Measurements from ENCODE around the gene LMAN2. TPM values are rescaled to one million over a fixed set of nuclear protein-coding genes. Genes with fewer than 3 reads are reported as not detected.
"Not testable (repeated sequence)": the region's sequence is repeated elsewhere in the genome, so short reads cannot be mapped to it uniquely, and the experiment has no call there.

Gene LMAN2
- polyA plus RNA-seq, 4 donors, result 73.6 to 304 (median 158) TPM

DNA sequence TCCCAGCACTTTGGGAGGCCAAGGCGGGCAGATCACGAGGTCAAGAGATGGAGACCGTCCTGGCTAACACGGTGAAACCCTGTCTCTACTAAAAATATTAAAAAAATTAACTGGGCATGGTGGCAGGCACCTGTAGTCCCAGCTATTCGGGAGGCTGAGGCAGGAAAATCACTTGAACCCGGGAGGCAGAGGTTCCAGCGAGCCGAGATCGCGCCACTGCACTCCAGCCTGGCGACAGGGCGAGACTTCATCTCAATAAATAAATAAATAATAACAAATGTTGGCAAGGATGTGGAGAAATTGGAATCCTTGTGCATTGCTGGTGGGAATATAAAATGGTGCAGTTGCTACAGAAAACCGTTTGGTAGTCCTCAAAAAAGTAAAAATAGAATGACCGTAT, 8.5 kb downstream of the LMAN2 start:
- not testable (repeated sequence) for H3K27me3 ChIP-seq (ENCODE audit: control insufficient read depth in 3 of 3, insufficient read depth in 3 of 3, low read length in 3 of 3); H3K4me3 ChIP-seq (ENCODE audit: low read depth in 1 of 3, low read length in 3 of 3); H3K4me1 ChIP-seq (ENCODE audit: control insufficient read depth in 3 of 3, insufficient read depth in 2 of 3, low read depth in 1 of 3, low read length in 2 of 3); H3K9me3 ChIP-seq (ENCODE audit: control insufficient read depth in 2 of 2, insufficient read depth in 1 of 2, low read depth in 1 of 2, low read length in 1 of 2); DNase-seq; FAIRE-seq; H3K27ac ChIP-seq (ENCODE audit: low read depth in 1 of 3, low read length in 2 of 3)
- peaks cover 0 to 51% (median 4%) of the 10 kb centered on the region in 3 donors for H3K36me3 ChIP-seq (ENCODE audit: control insufficient read depth in 3 of 3, insufficient read depth in 2 of 3, low read depth in 1 of 3, low read length in 3 of 3)
- 95 to 97% (median 96%) methylated on average over 14 of the region's 14 CpGs for WGBS, 3 donors

DNA sequence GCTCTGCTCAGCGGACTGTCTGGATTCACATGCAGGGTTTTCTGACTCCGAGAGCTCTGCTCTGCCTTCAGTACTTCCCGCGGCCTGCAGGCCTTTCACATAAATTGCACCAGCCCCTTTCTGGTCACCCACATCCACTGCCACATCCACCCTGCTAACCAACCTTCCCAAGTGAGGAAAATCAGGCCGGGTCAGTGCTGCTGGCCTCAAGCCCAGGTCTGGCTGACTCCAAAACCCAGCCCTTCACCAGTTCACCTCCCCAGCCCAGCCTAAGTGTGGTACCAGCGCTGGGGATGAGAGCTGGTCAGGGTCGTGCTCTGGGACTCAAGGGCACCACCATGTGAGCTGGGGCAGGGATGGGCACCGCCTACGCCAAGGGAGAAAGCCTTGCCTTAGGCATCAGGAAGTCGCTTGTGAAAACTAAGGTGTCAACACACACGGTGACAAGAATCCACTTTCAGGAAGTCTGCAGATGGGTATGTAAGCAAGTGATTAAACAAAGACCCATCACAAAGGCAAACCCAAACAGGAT, 12.3 kb downstream of the LMAN2 start:
- FAIRE-seq, result no peak
- H3K36me3 ChIP-seq (ENCODE audit: control insufficient read depth in 3 of 3, insufficient read depth in 2 of 3, low read depth in 1 of 3, low read length in 3 of 3), result peaks cover 12 to 69% (median 14%) of the 10 kb centered on the region in 3 donors
- whole genome bisulfite sequencing, 3 donors, result 79 to 84% (median 79%) methylated on average over 11 of the region's 11 CpGs

DNA sequence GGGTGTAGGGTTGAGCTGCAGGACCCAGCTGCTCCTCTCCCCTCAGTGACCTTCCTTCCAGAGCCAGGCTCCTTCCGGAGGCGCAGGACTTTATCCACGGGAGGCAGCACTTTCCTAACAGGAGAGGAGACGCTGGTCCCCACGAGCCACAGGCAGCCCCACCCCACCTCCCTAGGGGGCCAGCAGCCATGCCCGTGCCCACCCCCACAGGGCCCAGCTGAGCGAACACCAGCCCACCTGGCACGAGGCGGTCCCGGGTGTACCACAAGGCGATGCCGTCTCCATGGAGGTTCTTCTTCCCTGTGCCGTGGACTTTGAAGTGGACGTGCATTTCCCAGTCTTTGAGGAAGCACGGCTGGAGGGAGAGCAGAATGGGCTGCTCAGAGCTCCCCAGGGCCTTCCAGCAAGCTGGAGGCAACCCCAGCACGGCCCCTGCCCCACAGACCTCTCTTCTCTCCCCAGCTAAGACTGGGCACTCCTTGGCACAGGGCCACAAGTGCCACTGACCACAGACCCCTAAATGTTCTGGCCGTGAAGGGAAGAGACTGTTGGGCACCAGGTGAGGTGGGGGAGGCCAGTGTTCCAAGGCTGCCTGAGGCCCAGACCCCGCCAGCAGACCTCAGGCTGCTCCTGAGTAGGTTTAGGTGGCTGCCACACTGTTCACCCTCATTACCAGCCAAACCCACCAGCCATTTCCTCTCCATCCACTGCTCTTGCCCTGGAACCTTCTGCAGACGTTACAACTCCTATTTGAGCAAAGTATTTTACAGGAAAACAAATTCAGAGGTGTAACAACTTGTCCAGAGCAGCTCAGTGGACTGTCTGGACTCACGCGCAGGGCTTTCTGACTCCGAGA, 13.0 kb downstream of the LMAN2 start:
- WGBS, 3 donors, result 84 to 87% (median 86%) methylated on average over 22 of the region's 22 CpGs
- Histone ChIP-seq H3K9me3 (ENCODE audit: control insufficient read depth in 2 of 2, insufficient read depth in 1 of 2, low read depth in 1 of 2, low read length in 1 of 2) (no peaks in the 10 kb centered on the region), H3K4me3 (ENCODE audit: low read depth in 1 of 3, low read length in 3 of 3) (no peak overlapping the region), H3K4me1 (ENCODE audit: control insufficient read depth in 3 of 3, insufficient read depth in 2 of 3, low read depth in 1 of 3, low read length in 2 of 3) (no peaks in the 10 kb centered on the region), H3K27ac (ENCODE audit: low read depth in 1 of 3, low read length in 2 of 3) (no peak overlapping the region), H3K36me3 (ENCODE audit: control insufficient read depth in 3 of 3, insufficient read depth in 2 of 3, low read depth in 1 of 3, low read length in 3 of 3) (peaks cover 15 to 72% (median 20%) of the 10 kb centered on the region in 3 donors), H3K27me3 (ENCODE audit: control insufficient read depth in 3 of 3, insufficient read depth in 3 of 3, low read length in 3 of 3) (no peaks in the 10 kb centered on the region)
- DNase-seq (no peak), FAIRE-seq (no peak)

More for the DNA sequence above, 12.3 kb downstream of the LMAN2 start:
- Histone ChIP-seq H3K4me1 (ENCODE audit: control insufficient read depth in 3 of 3, insufficient read depth in 2 of 3, low read depth in 1 of 3, low read length in 2 of 3) (no peaks in the 10 kb centered on the region), H3K9me3 (ENCODE audit: control insufficient read depth in 2 of 2, insufficient read depth in 1 of 2, low read depth in 1 of 2, low read length in 1 of 2) (no peaks in the 10 kb centered on the region), H3K27ac (ENCODE audit: low read depth in 1 of 3, low read length in 2 of 3) (no peak overlapping the region), H3K4me3 (ENCODE audit: low read depth in 1 of 3, low read length in 3 of 3) (no peak overlapping the region), H3K27me3 (ENCODE audit: control insufficient read depth in 3 of 3, insufficient read depth in 3 of 3, low read length in 3 of 3) (no peaks in the 10 kb centered on the region)
- no peak for DNase-seq

DNA sequence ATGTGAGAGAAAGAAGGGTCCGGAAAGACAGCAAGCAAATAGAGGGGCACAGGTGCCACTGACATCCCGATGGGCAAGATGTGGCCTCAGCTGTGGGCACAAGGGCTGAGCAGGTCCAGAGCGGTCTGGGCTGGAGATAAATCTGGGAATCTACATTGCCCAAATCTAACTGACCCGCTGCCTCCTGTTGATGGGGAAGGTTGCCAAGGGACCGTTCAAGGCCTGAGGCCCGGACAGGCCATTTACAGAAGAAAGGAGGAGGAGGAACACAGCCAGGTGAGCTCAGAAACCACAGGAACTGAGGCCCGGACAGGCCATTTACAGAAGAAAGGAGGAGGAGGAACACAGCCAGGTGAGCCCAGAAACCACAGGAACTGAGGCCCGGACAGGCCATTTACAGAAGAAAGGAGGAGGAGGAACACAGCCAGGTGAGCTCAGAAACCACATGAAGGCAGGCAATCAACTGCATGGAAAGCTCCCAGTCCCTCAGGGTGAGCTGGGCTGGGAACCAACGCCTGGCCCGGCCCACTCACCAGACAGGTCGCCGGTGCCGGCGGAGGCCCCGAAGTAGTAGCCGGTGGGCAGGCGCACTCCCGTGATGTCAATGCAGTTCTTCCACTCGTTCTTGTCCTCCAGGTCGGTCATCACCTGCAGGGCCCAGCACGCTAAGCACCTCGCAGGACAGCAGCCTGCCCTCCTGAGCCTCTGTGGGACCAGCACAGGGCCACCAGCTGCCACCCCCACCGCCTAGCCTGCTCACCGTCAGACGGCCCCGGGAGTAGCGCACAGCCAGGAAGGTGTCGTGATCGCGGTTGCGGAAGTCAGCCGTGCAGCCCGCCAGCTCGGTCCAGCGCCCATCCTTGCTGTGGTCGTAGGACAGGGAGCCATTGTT, 14.6 kb downstream of the LMAN2 start:
- Histone ChIP-seq H3K4me1 (ENCODE audit: control insufficient read depth in 3 of 3, insufficient read depth in 2 of 3, low read depth in 1 of 3, low read length in 2 of 3) (no peaks in the 10 kb centered on the region), H3K4me3 (ENCODE audit: low read depth in 1 of 3, low read length in 3 of 3) (no peak overlapping the region), H3K27me3 (ENCODE audit: control insufficient read depth in 3 of 3, insufficient read depth in 3 of 3, low read length in 3 of 3) (no peaks in the 10 kb centered on the region), H3K27ac (ENCODE audit: low read depth in 1 of 3, low read length in 2 of 3) (no peak overlapping the region), H3K9me3 (ENCODE audit: control insufficient read depth in 2 of 2, insufficient read depth in 1 of 2, low read depth in 1 of 2, low read length in 1 of 2) (no peaks in the 10 kb centered on the region), H3K36me3 (ENCODE audit: control insufficient read depth in 3 of 3, insufficient read depth in 2 of 3, low read depth in 1 of 3, low read length in 3 of 3) (peaks cover 18 to 80% (median 28%) of the 10 kb centered on the region in 3 donors)
- DNase-seq (no peak), FAIRE-seq (no peak)
- 94 to 95% (median 94%) methylated on average over 35 to 36 of the region's 36 CpGs for WGBS, 3 donors

DNA sequence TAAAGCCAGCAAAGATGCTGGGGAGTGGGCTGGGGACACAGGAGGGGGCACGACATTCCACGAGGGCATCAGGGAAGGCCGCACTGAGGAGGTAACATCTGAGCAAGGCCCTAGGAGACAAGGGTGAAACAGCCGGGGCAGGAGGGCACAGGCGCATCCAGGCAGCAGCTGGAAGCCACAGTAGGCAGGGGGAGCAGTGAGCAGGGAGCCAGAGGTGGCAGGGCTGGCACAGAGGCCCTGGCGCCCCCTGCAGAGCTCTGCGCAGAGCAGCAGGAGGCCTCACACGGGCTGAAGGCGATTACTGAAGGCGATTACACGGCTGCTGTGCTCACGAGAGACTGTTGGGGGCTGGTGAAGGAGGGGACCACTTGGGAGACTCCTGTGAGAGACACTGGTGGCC, 15.4 kb downstream of the LMAN2 start:
- WGBS, 3 donors, result 41 to 60% (median 56%) methylated on average over 12 of the region's 12 CpGs
- no peak overlapping the region for H3K4me3 ChIP-seq (ENCODE audit: low read depth in 1 of 3, low read length in 3 of 3)
- H3K9me3 ChIP-seq (ENCODE audit: control insufficient read depth in 2 of 2, insufficient read depth in 1 of 2, low read depth in 1 of 2, low read length in 1 of 2), result no peaks in the 10 kb centered on the region

DNA sequence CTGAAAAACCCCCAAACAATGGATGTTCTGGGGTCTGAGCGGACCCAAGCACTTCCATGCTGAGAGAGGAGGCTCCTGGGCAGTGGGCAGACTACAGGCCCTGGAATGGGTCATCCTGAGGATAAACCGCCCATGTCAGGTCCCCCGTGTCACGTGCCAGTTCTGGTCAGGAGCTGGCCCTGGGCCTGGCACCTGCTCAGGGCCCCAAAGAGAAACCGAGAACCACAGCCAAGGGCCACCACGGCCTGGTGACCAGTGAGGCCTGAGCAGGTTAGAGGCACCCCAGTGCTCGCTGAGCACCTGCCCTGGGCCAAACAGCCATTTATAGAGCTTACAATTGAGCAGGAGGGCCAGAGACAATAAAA, 15.8 kb downstream of the LMAN2 start:
- no peaks in the 10 kb centered on the region for H3K9me3 ChIP-seq (ENCODE audit: control insufficient read depth in 2 of 2, insufficient read depth in 1 of 2, low read depth in 1 of 2, low read length in 1 of 2)
- peaks cover 18 to 89% (median 28%) of the 10 kb centered on the region in 3 donors for H3K36me3 ChIP-seq (ENCODE audit: control insufficient read depth in 3 of 3, insufficient read depth in 2 of 3, low read depth in 1 of 3, low read length in 3 of 3)
- H3K4me3 ChIP-seq (ENCODE audit: low read depth in 1 of 3, low read length in 3 of 3), result no peak overlapping the region
- H3K27me3 ChIP-seq (ENCODE audit: control insufficient read depth in 3 of 3, insufficient read depth in 3 of 3, low read length in 3 of 3), result no peaks in the 10 kb centered on the region
- WGBS, 3 donors, result 92 to 96% (median 95%) methylated on average over 7 of the region's 7 CpGs
- DNase-seq (no peak), FAIRE-seq (no peak)
- no peak overlapping the region for H3K27ac ChIP-seq (ENCODE audit: low read depth in 1 of 3, low read length in 2 of 3)
- H3K4me1 ChIP-seq (ENCODE audit: control insufficient read depth in 3 of 3, insufficient read depth in 2 of 3, low read depth in 1 of 3, low read length in 2 of 3), result no peaks in the 10 kb centered on the region

More for the DNA sequence above, 15.4 kb downstream of the LMAN2 start:
- Histone ChIP-seq H3K27ac (ENCODE audit: low read depth in 1 of 3, low read length in 2 of 3) (no peak overlapping the region), H3K27me3 (ENCODE audit: control insufficient read depth in 3 of 3, insufficient read depth in 3 of 3, low read length in 3 of 3) (no peaks in the 10 kb centered on the region), H3K4me1 (ENCODE audit: control insufficient read depth in 3 of 3, insufficient read depth in 2 of 3, low read depth in 1 of 3, low read length in 2 of 3) (no peaks in the 10 kb centered on the region), H3K36me3 (ENCODE audit: control insufficient read depth in 3 of 3, insufficient read depth in 2 of 3, low read depth in 1 of 3, low read length in 3 of 3) (peaks cover 18 to 85% (median 28%) of the 10 kb centered on the region in 3 donors)
- FAIRE-seq (no peak), DNase-seq (peak; percentile 35 to 42)

DNA sequence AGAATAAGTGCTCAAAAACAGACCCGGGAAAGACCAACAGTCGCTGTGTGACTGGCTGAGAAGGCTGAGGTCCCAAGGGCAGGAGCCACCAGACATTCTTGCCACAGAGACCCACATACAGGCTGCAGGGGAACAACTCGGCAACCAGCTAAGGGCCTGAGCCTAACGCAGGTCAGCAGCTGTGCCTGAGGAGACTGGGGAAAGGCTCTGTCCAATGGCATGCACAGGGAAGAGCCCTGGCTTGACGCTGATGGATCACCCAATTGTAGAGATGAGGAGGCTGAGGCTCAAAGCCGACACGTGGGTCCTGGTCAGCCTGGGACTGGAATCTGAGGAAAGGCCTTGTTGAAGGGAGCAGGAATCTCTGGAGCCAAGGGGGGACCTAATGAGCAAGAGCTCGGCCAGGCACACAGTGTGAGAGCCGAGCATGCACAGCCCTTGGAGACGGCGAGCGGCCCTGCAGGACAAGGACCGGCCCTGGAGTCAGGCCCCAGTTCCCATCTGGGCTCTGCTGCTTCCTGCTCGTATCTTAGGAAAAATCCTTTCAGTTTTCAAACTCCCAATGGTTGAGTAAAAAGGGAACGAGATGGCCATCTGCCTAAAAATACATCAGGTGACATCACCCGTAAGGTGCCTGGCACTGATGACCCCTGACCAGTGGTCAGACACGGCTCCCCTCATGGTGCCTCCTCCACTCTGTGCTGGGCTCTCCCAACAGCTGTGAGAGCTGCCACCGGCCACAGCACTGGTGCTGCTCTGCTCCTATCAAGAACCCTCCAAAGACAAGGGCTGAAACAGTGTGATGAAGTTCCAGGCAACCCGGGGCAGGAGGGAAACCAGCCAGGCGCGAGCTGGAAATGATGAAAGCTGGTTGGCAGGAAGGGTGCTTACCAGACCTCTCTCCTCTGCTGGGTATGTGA, 16.4 kb downstream of the LMAN2 start:
- FAIRE-seq (no peak), DNase-seq (no peak)
- Histone ChIP-seq H3K27ac (ENCODE audit: low read depth in 1 of 3, low read length in 2 of 3) (no peak overlapping the region), H3K4me1 (ENCODE audit: control insufficient read depth in 3 of 3, insufficient read depth in 2 of 3, low read depth in 1 of 3, low read length in 2 of 3) (no peaks in the 10 kb centered on the region), H3K9me3 (ENCODE audit: control insufficient read depth in 2 of 2, insufficient read depth in 1 of 2, low read depth in 1 of 2, low read length in 1 of 2) (no peaks in the 10 kb centered on the region), H3K4me3 (ENCODE audit: low read depth in 1 of 3, low read length in 3 of 3) (no peak overlapping the region), H3K27me3 (ENCODE audit: control insufficient read depth in 3 of 3, insufficient read depth in 3 of 3, low read length in 3 of 3) (no peaks in the 10 kb centered on the region), H3K36me3 (ENCODE audit: control insufficient read depth in 3 of 3, insufficient read depth in 2 of 3, low read depth in 1 of 3, low read length in 3 of 3) (peaks cover 18 to 96% (median 28%) of the 10 kb centered on the region in 3 donors)
- WGBS, 3 donors, result 91 to 94% (median 92%) methylated on average over 21 of the region's 21 CpGs

All from small intestine (tissue), 7 donors.